ENCODE data around the gene PDE4D.
A peak's percentile ranks its signal among the peaks of the same experiment; 100 is the strongest.

PDE4D gene

GRCh38 chr5:59648949-59649921, 244.3 kb downstream of the PDE4D start:
- peak; percentile 39 for DNase-seq

GRCh38 chr5:59648038-59648831, 245.3 kb downstream of the PDE4D start:
- no peak for DNase-seq

- no peak for DNase-seq
Measured at GRCh38 chr5:59645380-59645779, 248.1 kb downstream of the PDE4D start.

- DNase-seq: no peak
Measured at GRCh38 chr5:59640411-59640810, 253.1 kb downstream of the PDE4D start.

- DNase-seq: peak; percentile 38
Measured at GRCh38 chr5:59637884-59638580, 255.5 kb downstream of the PDE4D start.

- no peak for DNase-seq
Measured at GRCh38 chr5:59629561-59629960, 264.0 kb downstream of the PDE4D start.

GRCh38 chr5:59628062-59628828, 265.3 kb downstream of the PDE4D start:
- no peak for DNase-seq

- DNase-seq: no peak
Measured at GRCh38 chr5:59624898-59625297, 268.6 kb downstream of the PDE4D start.

- DNase-seq: peak; percentile 21
Measured at GRCh38 chr5:59622848-59623247, 270.7 kb downstream of the PDE4D start.

- DNase-seq: peak; percentile 35
Measured at GRCh38 chr5:59621477-59621876, 272.0 kb downstream of the PDE4D start.

GRCh38 chr5:59620535-59621212, 272.9 kb downstream of the PDE4D start:
- DNase-seq: peak; percentile 75

- DNase-seq: no peak
Measured at GRCh38 chr5:59618644-59619043, 274.9 kb downstream of the PDE4D start.

- DNase-seq: no peak
Measured at GRCh38 chr5:59617186-59617771, 276.2 kb downstream of the PDE4D start.

- DNase-seq: no peak
Measured at GRCh38 chr5:59616413-59616812, 277.1 kb downstream of the PDE4D start.

- peak; percentile 77 for DNase-seq
Measured at GRCh38 chr5:59615272-59615671, 278.3 kb downstream of the PDE4D start.

GRCh38 chr5:59609501-59610265, 283.8 kb downstream of the PDE4D start:
- no peak for DNase-seq

- peak; percentile 91 for DNase-seq
Measured at GRCh38 chr5:59608745-59609144, 284.8 kb downstream of the PDE4D start.

GRCh38 chr5:59607138-59607765, 286.3 kb downstream of the PDE4D start:
- DNase-seq: peak; percentile 37

GRCh38 chr5:59605915-59606314, 287.6 kb downstream of the PDE4D start:
- no peak for DNase-seq

- DNase-seq: no peak
Measured at GRCh38 chr5:59604111-59604510, 289.4 kb downstream of the PDE4D start.
